GM19238 (cell line): Measurements from ENCODE around the gene LYRM4.

ENCODE experiments used
- DNase-seq: peaks from one replicate; pipeline ENCODE4 v3.0.0; 2011; ENCODE audit warnings: low spot score; ENCODE audit not compliant: insufficient read length

LYRM4 gene

DNA sequence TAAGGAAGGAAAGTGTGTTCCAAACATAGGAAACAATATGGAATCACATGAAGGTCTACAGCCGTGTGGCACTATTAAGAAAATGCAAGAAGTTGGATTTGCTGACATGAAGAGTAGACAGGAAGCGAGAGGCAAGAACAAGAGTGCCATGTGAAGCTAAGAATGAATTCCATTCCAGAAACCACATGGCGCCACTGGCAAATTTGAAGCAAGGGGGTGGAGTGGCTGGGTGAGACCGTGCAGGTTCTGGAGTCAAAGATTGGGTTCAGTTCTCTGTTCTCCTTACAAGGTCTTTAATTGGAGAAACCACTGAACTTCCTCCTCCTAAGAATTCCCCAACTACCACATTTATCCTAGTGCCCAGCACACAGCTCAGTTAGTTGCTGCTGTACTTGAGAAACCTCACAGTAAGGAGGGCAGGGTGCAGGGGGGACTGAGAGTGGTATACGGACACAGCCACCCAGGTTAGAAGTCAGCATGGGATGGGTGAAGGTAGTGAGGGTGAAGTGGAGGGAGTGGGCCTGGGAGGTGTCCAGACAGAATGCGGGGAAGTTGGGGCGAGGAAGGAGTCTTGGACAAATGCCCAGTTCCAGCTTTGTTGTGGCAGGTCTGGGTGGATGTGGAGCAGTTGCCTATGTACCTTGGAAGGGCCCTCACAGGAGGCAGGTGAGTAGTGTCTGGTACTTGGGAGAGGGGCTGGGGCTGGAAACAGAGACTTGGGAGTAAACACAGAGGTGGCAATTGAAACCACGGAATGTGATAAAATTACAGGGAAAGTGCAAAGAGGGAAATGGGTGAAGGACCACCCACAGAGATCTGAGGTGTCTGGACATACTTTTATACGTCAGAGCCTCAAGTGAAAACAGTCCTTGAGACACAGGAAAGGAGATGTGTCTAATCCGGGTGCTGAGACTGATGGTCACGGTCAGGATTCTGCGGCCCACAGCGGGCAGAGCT is 14.3 kb downstream of the LYRM4 start:
- DNase-seq: no peak

GRCh38 chr6:5243069-5243468 is 17.7 kb downstream of the LYRM4 start:
- no peak for DNase-seq

- DNase-seq: no peak
Measured at GRCh38 chr6:5241252-5241651, 19.5 kb downstream of the LYRM4 start.

DNA sequence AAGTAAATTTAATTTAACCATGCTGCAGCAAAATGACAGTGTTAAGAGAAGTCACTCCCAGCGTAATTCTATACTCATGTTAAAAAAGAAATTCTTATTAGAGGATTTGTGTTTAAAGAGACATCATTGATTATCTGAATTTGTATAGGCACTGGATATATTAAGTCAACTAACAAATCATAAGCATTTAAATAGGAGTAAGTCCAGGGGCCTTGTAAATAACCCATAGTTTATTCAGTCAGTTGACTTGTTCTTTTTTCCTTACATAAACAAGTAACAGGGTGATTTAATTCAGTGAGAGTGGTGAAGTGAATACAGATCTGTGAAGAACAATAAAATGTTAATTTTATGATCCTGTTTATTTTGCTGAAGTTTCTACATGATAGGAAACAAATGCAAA is 22.4 kb downstream of the LYRM4 start:
- DNase-seq: no peak

GRCh38 chr6:5237805-5238204 is 22.9 kb downstream of the LYRM4 start:
- no peak for DNase-seq

DNA sequence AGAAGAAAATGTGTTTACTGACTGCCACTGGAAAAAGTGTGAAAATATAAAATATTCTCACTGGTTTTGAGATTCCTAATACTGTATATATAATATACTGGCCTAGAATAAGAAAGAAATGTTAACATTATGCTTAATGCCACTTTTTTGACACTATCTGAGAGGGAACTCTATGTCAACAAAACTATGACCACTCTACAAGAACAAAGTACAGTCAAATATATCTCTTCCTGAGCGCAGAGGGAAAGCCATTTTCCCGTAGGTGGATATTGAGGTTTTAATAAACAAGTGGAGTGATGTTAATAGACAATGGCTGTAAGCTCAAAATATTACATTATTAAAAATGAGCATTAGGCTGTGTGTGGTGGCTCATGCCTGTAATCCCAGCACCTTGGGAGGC is 24.9 kb downstream of the LYRM4 start:
- no peak for DNase-seq

- DNase-seq: no peak
Measured at GRCh38 chr6:5234874-5235273, 25.9 kb downstream of the LYRM4 start.

GRCh38 chr6:5231289-5231688 is 29.5 kb downstream of the LYRM4 start:
- no peak for DNase-seq

GRCh38 chr6:5230081-5230480 is 30.7 kb downstream of the LYRM4 start:
- DNase-seq: no peak

- no peak for DNase-seq
Measured at GRCh38 chr6:5229356-5229755, 31.4 kb downstream of the LYRM4 start.

DNA sequence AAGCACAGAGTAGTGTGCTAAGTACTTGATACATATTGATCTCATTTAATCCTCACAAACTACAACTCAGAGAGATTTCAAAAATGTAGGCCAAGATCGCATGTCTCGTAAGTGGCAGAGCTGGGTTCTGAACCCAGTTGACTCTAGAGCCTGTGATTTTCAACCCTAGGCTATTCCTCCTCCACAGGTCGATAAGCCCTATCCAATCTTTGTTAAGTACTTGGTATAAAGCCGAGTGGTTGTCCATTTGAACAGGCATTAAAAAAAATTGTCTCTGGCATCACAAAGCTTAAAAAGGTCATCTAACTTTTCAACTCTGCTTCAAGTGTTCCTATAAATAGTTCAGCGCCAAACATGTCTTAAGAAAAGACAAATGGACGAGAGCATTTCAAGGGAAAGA is 37.4 kb downstream of the LYRM4 start:
- no peak for DNase-seq

GRCh38 chr6:5220443-5220842 is 40.3 kb downstream of the LYRM4 start:
- no peak for DNase-seq

DNA sequence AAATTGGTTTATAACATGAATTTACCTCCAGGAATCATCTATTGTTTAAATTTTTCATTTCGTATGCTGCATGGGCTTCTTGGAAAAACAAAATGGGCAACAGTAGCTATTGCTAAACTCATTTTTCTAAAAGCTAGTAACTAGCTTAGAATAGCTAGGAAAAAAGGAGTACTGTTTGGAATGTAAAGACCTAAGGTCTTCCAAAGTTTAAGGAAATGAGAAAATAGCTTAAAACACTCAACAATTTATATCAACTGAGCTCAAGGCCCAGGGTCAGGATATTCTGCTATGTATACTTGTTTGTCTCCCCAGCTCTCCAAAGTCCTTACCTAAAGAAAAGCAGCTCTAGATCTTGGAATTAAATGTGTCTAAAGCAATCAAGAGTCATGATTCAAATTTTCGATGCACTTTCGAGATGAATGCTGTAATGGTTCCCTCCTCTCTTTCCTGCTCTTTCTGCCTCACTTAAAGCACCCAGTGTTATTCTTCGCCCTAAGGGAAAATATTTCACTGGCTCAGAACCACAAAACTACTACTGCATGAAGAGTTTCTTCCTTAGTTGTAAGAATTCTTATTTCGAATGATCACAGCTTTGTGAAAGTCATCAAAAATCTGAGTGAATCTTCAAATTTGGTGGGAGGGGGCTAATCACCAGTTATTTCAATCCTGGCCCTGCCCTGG is 41.6 kb downstream of the LYRM4 start:
- no peak for DNase-seq

- no peak for DNase-seq
Measured at GRCh38 chr6:5217356-5217755, 43.4 kb downstream of the LYRM4 start.

DNA sequence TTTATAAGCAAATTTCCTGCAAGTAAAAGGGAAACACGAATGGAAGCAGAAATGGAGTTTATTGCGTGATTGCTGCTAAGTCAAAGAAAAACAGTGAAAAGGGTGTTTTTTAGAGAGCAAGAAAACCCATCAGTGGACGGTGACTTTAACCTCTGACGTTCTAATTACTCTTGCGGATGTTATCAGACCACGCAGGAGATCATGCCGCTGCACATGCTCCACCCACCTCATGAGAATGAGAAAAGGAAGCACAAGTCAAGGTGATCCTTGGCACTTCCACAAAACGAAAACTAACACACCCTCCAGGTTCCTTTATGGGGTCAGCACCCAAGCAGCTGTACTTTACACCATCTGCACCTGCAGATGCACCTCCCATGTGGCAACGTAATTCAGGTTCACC is 45.0 kb downstream of the LYRM4 start:
- DNase-seq: no peak

DNA sequence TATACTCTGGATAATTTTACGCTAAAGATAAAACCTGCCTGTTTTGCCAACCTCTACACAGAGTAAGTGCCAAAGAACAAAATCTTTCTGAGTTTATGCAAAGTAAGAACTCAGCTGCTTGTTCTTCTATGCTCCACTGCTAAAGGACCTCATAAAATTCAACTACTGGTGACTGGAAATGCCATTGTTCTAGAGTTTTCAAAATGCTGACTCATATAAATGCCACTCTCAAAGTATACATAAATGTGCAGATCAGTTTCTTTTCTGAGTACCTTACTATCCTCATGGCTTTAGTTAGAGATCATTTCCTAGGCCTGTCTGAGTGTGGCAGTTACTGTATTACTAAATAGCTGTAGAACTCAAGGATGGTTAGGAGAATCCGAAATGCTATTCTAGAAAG is 45.6 kb downstream of the LYRM4 start:
- no peak for DNase-seq

DNA sequence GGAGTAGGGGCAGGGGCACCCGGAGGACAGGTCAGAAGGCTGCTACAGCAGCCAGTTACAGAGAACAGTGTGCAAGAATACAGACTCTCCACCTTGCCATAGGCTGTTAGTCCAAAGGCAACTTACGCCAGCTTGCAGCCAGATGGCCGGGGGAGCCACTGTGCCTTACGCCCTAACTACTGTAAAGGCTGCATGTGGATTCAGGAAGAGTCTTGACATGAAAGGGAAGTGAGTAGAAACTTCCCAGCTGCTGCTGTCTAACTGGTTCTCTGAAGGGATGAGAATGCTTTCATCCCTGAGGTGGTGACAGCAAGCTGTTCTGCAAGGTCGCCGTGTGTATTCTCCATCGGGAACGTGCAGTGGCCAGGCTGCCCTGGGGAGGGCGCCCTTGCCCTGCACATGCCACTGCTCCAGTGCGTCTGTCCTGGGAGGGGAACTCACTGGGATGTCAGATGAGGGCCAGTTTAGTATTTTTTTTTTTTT is 46.1 kb downstream of the LYRM4 start:
- no peak for DNase-seq

- DNase-seq: no peak
Measured at GRCh38 chr6:5213836-5214235, 46.9 kb downstream of the LYRM4 start.

GRCh38 chr6:5211492-5211891 is 49.3 kb downstream of the LYRM4 start:
- no peak for DNase-seq

- no peak for DNase-seq
Measured at GRCh38 chr6:5208471-5208971, 52.2 kb downstream of the LYRM4 start.

- DNase-seq: no peak
Measured at GRCh38 chr6:5208057-5208456, 52.7 kb downstream of the LYRM4 start.

DNA sequence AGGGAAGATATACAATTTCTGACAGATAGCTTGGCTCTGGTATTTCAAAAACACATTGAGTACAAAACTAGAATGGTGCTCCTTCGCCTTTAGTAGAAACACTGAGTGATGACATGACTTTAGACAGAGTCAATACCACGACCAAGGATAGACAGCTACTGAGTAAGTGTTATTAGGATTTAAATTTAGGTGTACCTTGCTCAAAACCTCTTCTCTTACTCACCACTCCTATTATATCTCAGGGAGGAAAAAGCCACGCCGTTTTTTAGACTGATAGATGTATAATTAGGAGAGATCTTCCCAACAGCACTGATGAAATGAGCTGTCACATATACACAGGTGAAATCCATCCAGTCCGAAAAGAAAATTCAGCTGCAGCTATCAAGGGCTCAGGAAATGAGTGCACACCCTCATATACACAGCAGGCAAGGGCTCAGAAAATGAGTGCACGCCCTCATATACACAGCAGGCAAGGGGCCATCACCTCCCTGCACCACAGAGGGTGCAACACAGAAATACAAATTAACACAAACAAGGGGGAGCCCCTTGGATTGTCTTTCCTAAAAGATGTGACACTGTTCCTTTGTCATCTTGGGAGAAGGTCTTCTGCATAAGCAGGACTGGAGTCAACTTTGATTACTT is 53.7 kb downstream of the LYRM4 start:
- DNase-seq: no peak
